Urothelium cell line (cell line): ENCODE data around the gene ANO4.
"Not testable (repeated sequence)": the region's sequence is repeated elsewhere in the genome, so short reads cannot be mapped to it uniquely, and the experiment has no call there.

Source experiments
- DNase-seq: peaks from one replicate; pipeline ENCODE4 v3.0.0; 2011; ENCODE audit warnings: low spot score, mixed read lengths
- FAIRE-seq: peaks from 2 replicates; lab custom pipeline; 2011; peaks lifted over from hg19 to GRCh38; lab: Jason Lieb, UNC

Gene ANO4

GRCh38 chr12:100986595-100987547, 192.3 kb downstream of the ANO4 start:
- FAIRE-seq (no peak), DNase-seq (no peak)

GRCh38 chr12:100987552-100988521, 193.3 kb downstream of the ANO4 start:
- FAIRE-seq (no peak), DNase-seq (peak; percentile 48)

GRCh38 chr12:100989509-100989908, 194.9 kb downstream of the ANO4 start:
- DNase-seq, FAIRE-seq: not testable (repeated sequence)

GRCh38 chr12:100991102-100991501, 196.5 kb downstream of the ANO4 start:
- FAIRE-seq (no peak), DNase-seq (no peak)

GRCh38 chr12:100992194-100992593, 197.6 kb downstream of the ANO4 start:
- DNase-seq (no peak), FAIRE-seq (no peak)

DNA sequence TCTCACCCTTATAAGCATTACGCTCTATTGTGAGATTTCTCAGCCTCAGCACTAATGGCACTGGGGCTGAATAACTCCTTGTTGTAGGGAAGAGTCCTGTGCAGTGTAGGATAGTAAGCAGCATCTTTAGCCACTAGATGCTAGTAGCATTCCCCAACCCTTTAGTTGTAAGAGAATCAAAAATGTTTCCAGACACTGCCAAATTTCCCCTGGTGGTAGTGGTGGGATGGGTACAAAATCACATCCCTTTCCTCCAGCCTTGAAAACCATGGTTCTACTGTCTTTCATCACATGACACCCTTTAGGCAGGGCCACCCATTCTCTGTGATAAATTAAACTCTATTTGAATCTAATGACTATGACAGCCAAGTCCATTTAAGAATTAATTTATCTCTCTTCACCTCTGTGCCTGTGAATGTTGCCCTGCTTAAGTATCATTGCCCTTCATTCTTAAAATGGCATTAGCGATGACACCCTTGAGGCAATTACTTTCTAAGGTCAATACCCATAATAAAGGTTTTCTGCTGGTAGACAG, 199.4 kb downstream of the ANO4 start:
- no peak for FAIRE-seq
- no peak for DNase-seq

- DNase-seq (peak; percentile 29), FAIRE-seq (no peak)
Measured at GRCh38 chr12:100995201-100995600, 200.6 kb downstream of the ANO4 start.

DNA sequence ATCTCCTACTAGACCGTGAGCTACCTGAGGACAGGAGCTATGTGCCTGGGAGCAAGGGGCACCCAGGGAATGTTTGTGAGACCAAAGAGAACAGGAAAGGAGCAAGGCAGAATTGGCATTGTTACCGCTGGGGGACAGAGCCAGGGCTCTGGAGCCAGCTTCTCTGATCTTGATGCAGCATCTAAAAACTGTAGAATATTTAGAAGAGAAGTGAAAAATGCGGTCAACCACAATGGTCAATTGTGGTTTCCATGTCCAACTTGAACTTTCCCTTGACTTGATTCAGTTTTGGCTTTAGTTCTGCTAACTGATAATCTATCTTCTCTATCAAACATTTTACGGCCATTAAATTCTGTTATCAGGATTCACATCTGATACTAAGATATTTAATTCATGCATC, 201.2 kb downstream of the ANO4 start:
- FAIRE-seq = no peak
- DNase-seq = no peak

DNA sequence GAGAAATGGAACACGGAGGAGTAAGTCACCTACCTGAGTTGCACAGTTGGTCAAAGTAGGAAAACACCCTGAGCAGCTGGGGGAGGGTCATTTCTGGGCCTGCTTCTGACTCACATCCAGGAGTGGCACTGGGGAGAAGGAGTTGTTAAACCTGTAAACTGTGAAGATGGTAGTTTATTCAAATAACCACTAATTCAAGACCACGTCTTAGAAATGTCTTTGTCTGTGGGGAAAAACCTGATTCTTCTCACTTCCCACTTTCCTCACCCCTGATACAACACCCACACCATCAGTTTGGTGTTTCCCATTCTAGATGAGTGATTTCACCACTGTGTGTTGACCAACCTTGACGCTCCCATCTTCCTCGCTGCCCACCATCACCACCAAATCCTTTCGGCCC, 207.1 kb downstream of the ANO4 start:
- DNase-seq (no peak), FAIRE-seq (no peak)

GRCh38 chr12:101002696-101003419, 208.3 kb downstream of the ANO4 start:
- FAIRE-seq (no peak), DNase-seq (no peak)

DNA sequence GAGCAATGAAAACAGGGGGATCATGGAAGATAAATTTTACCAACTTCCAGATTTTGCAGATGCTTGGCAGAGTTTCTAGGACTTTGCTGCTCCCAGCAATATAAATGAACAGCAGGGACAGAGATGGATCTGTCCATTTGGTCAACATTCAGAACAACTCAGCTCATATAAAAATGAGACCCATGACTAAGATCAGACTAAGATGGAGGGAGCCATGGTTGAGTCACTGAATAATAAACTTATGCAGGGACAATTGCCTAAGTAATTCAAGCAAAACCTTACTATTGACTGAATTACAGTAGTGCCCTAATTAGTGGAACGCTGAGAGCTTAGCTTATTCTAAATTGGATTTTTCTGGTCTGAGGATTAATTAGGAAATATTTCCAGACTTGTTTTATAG, 210.3 kb downstream of the ANO4 start:
- no peak for FAIRE-seq
- DNase-seq = no peak

DNA sequence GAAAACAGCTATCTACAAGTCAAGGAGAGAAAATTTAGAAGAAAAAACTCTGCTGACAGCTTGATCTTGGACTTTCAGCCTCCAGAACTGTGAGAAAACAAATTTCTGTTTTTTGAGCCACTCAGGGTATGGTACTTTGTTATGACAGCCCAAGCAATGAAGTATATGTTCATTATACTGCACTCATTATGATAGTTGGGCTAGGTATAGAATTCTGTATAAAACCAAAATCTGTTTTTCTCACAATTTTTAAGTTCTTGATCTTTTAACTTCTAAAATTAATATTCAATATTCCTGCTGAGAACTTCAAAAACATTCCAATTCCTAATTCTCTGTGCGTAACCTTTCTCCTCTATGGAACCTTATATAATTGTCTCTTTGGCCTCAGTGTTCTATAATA, 214.7 kb downstream of the ANO4 start:
- FAIRE-seq = no peak

DNA sequence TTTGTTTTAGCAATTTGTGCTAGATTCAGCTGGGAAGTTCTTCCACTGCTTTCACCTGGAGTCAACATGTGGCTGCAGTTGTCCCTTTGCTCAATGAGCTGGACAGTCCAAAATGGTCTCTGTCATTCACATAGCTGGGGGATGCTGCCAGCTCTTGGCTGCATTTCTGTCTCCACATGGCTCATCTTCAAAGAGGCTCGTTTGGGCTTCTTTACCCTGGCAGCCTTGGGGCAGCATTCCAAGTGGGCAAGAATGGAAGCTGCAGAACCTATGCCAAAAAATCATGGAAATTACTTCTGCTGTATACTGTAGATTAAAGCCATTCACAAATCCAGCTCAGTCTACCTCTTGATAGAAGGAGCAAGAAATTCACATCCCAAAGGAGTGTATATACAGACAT, 216.3 kb downstream of the ANO4 start:
- DNase-seq = no peak
- FAIRE-seq = no peak

More for the DNA sequence above, 214.7 kb downstream of the ANO4 start:
- no peak for DNase-seq

- no peak for DNase-seq
- no peak for FAIRE-seq
Measured at GRCh38 chr12:101013993-101014392, 219.4 kb downstream of the ANO4 start.

GRCh38 chr12:101015044-101015443, 220.5 kb downstream of the ANO4 start:
- no peak for DNase-seq
- no peak for FAIRE-seq

- no peak for FAIRE-seq
Measured at GRCh38 chr12:101018540-101018939, 224.0 kb downstream of the ANO4 start.

DNA sequence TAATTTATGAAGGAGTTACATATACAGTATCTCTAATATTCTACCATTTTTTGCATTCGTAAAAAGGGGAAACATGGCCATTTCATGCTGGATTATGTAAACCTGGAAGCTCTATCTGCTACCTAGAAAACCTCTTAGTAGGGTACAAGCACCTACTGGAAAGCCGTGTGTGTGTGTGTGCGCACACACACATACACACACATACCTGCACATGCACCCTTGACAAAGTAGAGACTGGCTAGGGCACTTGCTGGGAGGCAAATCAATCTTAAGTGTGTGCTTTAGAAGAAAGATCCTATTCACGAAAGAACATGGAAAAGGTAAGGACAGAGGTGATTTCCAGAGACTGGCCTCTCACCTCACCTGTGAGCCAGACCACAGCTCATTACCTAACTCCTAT, 224.6 kb downstream of the ANO4 start:
- FAIRE-seq = no peak
- DNase-seq = no peak

More at GRCh38 chr12:101018540-101018939, 224.0 kb downstream of the ANO4 start:
- DNase-seq = peak; percentile 74

DNA sequence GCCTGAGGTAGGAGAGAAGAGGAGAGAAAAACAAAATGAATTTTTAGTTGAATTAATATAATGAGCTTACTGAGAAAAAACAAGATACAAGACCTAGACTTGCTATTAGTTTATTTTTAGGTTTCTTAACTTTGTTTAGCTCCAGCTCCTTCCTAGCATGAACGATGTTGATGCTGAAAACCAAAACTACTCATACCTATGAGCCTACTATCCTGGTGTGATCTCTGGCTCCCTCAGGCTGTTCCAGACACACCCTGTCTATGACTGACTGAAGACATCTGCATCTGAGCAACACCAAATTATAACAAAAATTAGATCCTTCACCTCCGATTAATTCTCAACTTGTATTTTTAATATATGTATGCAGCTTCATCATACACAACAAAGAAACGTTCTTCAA, 225.1 kb downstream of the ANO4 start:
- no peak for FAIRE-seq
- DNase-seq = no peak

- DNase-seq (no peak), FAIRE-seq (no peak)
Measured at GRCh38 chr12:101021442-101021841, 226.9 kb downstream of the ANO4 start.

GRCh38 chr12:101021911-101022388, 227.4 kb downstream of the ANO4 start:
- DNase-seq = peak; percentile 39
- FAIRE-seq = no peak
